Neural cell (in vitro differentiated cells): ENCODE data around the gene SHQ1. TPM values are rescaled to one million over a fixed set of nuclear protein-coding genes. Genes with fewer than 3 reads are reported as not detected.
"Not testable (repeated sequence)": the region's sequence is repeated elsewhere in the genome, so short reads cannot be mapped to it uniquely, and the experiment has no call there.

Experiments
- H2AFZ ChIP-seq: fragments of 200-600, 300-800 bp; sonication (generic), shearing (Covaris generic); 2 replicates; pipeline ENCODE4 v1.6.0; 2014; ENCODE audit warnings: low read depth, mild to moderate bottlenecking, antibody characterized with exemption, low read length, moderate library complexity
- H3F3A ChIP-seq: fragments of 200-600 bp; shearing (Covaris generic); 2 replicates; pipeline ENCODE4 v1.6.1; 2016; ENCODE audit warnings: mild to moderate bottlenecking, moderate library complexity, mixed read lengths, antibody characterized with exemption, low read length; ENCODE audit not compliant: insufficient read depth, poor library complexity, severe bottlenecking
- H3K27ac ChIP-seq: fragments of 200-600, 300-800 bp; sonication (generic), shearing (Covaris generic); 2 replicates; pipeline ENCODE4 v1.5.1; 2014; ENCODE audit warnings: mild to moderate bottlenecking, low read length, moderate library complexity
- H3K27me3 ChIP-seq: fragments of 300-800, 200-600 bp; sonication (generic), shearing (Covaris generic); 2 replicates; pipeline ENCODE4 v1.6.0; 2014; ENCODE audit warnings: mild to moderate bottlenecking, low read depth, low read length, moderate library complexity; ENCODE audit not compliant: insufficient read depth
- H3K36me3 ChIP-seq: fragments of 300-800, 200-600 bp; sonication (generic), shearing (Covaris generic); 2 replicates; pipeline ENCODE4 v1.5.1; 2014; ENCODE audit warnings: mild to moderate bottlenecking, antibody characterized with exemption, low read length, moderate library complexity; ENCODE audit not compliant: insufficient read depth
- H3K4me2 ChIP-seq: fragments of 300-800, 200-600 bp; sonication (generic), shearing (Covaris generic); 2 replicates; pipeline ENCODE4 v1.6.0; 2014; ENCODE audit warnings: mild to moderate bottlenecking, low read length
- H3K4me3 ChIP-seq: fragments of 300-800, 200-600 bp; sonication (generic), shearing (Covaris generic); 2 replicates; pipeline ENCODE4 v1.5.1; 2014; ENCODE audit warnings: mild to moderate bottlenecking, low read length, moderate library complexity
- H3K79me2 ChIP-seq: fragments of 200-600 bp; shearing (Covaris generic); replicated peaks from 2 replicates; pipeline ENCODE4 v1.6.0; 2014; ENCODE audit warnings: mild to moderate bottlenecking, low read length, moderate library complexity; ENCODE audit not compliant: insufficient read depth
- H3K9ac ChIP-seq: fragments of 300-800, 200-600 bp; sonication (generic), shearing (Covaris generic); 2 replicates; pipeline ENCODE4 v1.6.1; 2016; ENCODE audit warnings: mild to moderate bottlenecking, low read length, mixed read lengths
- H3K9me2 ChIP-seq: fragments of 200-600 bp; shearing (Covaris generic); 2 replicates; pipeline ENCODE4 v1.6.1; 2016; ENCODE audit warnings: mild to moderate bottlenecking, low read length, mixed read lengths; ENCODE audit not compliant: insufficient read depth
- H3K9me3 ChIP-seq: fragments of 200-600, 300-800 bp; sonication (generic), shearing (Covaris generic); 2 replicates; pipeline ENCODE4 v1.6.1; 2016; ENCODE audit warnings: mild to moderate bottlenecking, mixed run types, low read length, moderate library complexity, mixed read lengths
- H4K20me1 ChIP-seq: fragments of 200-600 bp; shearing (Covaris generic); 2 replicates; pipeline ENCODE4 v1.6.1; 2016; ENCODE audit warnings: mild to moderate bottlenecking, mixed run types; ENCODE audit not compliant: insufficient read depth
- EP300 ChIP-seq: fragments of 450-650 bp; conservative IDR thresholded peaks from 2 replicates; pipeline ENCODE4 v1.6.1; 2014; ENCODE audit warnings: antibody characterized with exemption, mild to moderate bottlenecking, moderate library complexity; ENCODE audit not compliant: poor library complexity, severe bottlenecking
- EZH2 ChIP-seq: fragments of 200-600, 300-800 bp; shearing (Covaris generic), sonication (generic); IDR thresholded peaks from 2 replicates; pipeline ENCODE4 v1.6.1; 2014; ENCODE audit warnings: antibody characterized with exemption, low read length, borderline replicate concordance, mild to moderate bottlenecking; ENCODE audit not compliant: insufficient read depth, poor library complexity, severe bottlenecking
- MXI1 ChIP-seq: fragments of 450-650 bp; conservative IDR thresholded peaks from 2 replicates; pipeline ENCODE4 v1.6.1; 2014; ENCODE audit warnings: antibody characterized with exemption, mild to moderate bottlenecking; ENCODE audit not compliant: poor library complexity, severe bottlenecking
- POLR2AphosphoS5 ChIP-seq: IDR thresholded peaks from 2 replicates; pipeline ENCODE4 v1.6.1; 2012
- RAD21 ChIP-seq: fragments of 450-650 bp; conservative IDR thresholded peaks from 2 replicates; pipeline ENCODE4 v1.6.1; 2014; ENCODE audit warnings: antibody characterized with exemption, mild to moderate bottlenecking, moderate library complexity
- SMC3 ChIP-seq: fragments of 450-650 bp; conservative IDR thresholded peaks from 2 replicates; pipeline ENCODE4 v1.6.1; 2014; ENCODE audit warnings: antibody characterized with exemption, mild to moderate bottlenecking, moderate library complexity; ENCODE audit not compliant: poor library complexity
- TAF1 ChIP-seq: IDR thresholded peaks from 2 replicates; pipeline ENCODE4 v1.6.1; 2012; ENCODE audit warnings: low read depth
- polyA plus RNA-seq: library from polyadenylated mRNA; depleted of rRNA; stranded (reverse); fragments of >200 nt; gene quantifications from 2 replicates; pipeline ENCODE4 v1.2.3, GENCODE V29; 2014
- TF ChIP-seq, protein P1 (sequence below): IDR thresholded peaks from 2 replicates; pipeline ENCODE4 v1.6.1; 2012; ENCODE audit warnings: borderline replicate concordance
- TF ChIP-seq, protein P2 (sequence below): fragments of 450-650 bp; IDR thresholded peaks from 2 replicates; pipeline ENCODE4 v1.5.1; 2014; ENCODE audit warnings: antibody characterized with exemption, mild to moderate bottlenecking, moderate library complexity; ENCODE audit not compliant: poor library complexity, severe bottlenecking

Gene SHQ1
- polyA plus RNA-seq, 1 donor from 2014 or later, result 14.3 TPM

DNA sequence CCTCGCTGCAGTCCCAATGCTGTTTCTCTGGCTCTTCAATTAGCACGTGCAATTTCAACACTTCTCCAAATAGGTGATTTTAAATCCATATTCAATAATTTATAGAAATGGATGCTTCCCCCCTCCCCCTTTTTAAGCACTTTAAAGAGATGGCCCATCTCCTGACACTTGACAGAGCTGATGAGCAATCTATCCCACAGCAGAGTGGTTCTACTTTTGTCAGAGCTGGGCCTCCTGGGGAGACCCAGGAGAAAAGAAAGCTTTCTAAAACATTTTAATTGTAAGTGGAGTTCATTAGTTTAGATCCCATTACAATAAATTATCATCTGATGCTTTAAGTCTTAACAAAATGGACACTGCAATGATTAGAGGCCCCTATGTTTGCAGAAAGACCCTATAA, 127.7 kb downstream of the SHQ1 start:
- Histone ChIP-seq H3K79me2 (no peaks in the 10 kb centered on the region), H3K4me2 (no peak overlapping the region), H2AFZ (no peak overlapping the region), H3K36me3 (no peaks in the 10 kb centered on the region), H4K20me1 (no peaks in the 10 kb centered on the region), H3K9me3 (no peaks in the 10 kb centered on the region), H3K4me3 (no peak overlapping the region), H3K9ac (no peak overlapping the region), H3F3A (no peaks in the 10 kb centered on the region), H3K27me3 (no peaks in the 10 kb centered on the region), H3K27ac (no peak overlapping the region), H3K9me2 (no peaks in the 10 kb centered on the region)
- TF ChIP-seq, protein P1, sequence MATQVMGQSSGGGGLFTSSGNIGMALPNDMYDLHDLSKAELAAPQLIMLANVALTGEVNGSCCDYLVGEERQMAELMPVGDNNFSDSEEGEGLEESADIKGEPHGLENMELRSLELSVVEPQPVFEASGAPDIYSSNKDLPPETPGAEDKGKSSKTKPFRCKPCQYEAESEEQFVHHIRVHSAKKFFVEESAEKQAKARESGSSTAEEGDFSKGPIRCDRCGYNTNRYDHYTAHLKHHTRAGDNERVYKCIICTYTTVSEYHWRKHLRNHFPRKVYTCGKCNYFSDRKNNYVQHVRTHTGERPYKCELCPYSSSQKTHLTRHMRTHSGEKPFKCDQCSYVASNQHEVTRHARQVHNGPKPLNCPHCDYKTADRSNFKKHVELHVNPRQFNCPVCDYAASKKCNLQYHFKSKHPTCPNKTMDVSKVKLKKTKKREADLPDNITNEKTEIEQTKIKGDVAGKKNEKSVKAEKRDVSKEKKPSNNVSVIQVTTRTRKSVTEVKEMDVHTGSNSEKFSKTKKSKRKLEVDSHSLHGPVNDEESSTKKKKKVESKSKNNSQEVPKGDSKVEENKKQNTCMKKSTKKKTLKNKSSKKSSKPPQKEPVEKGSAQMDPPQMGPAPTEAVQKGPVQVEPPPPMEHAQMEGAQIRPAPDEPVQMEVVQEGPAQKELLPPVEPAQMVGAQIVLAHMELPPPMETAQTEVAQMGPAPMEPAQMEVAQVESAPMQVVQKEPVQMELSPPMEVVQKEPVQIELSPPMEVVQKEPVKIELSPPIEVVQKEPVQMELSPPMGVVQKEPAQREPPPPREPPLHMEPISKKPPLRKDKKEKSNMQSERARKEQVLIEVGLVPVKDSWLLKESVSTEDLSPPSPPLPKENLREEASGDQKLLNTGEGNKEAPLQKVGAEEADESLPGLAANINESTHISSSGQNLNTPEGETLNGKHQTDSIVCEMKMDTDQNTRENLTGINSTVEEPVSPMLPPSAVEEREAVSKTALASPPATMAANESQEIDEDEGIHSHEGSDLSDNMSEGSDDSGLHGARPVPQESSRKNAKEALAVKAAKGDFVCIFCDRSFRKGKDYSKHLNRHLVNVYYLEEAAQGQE, result no peak
- no peak for TF ChIP-seq POLR2AphosphoS5
- TF ChIP-seq MXI1, result no peak
- no peak for TF ChIP-seq EZH2
- no peak for TF ChIP-seq EP300
- TF ChIP-seq, protein P2, sequence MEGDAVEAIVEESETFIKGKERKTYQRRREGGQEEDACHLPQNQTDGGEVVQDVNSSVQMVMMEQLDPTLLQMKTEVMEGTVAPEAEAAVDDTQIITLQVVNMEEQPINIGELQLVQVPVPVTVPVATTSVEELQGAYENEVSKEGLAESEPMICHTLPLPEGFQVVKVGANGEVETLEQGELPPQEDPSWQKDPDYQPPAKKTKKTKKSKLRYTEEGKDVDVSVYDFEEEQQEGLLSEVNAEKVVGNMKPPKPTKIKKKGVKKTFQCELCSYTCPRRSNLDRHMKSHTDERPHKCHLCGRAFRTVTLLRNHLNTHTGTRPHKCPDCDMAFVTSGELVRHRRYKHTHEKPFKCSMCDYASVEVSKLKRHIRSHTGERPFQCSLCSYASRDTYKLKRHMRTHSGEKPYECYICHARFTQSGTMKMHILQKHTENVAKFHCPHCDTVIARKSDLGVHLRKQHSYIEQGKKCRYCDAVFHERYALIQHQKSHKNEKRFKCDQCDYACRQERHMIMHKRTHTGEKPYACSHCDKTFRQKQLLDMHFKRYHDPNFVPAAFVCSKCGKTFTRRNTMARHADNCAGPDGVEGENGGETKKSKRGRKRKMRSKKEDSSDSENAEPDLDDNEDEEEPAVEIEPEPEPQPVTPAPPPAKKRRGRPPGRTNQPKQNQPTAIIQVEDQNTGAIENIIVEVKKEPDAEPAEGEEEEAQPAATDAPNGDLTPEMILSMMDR, result no peak
- TF ChIP-seq SMC3, result no peak
- TF ChIP-seq RAD21, result no peak
- no peak for TF ChIP-seq TAF1

GRCh38 chr3:72719137-72719536, 129.1 kb downstream of the SHQ1 start:
- no peaks in the 10 kb centered on the region for H3K36me3 ChIP-seq
- no peak overlapping the region for H2AFZ ChIP-seq
- no peak overlapping the region for H3K9ac ChIP-seq
- TF ChIP-seq POLR2AphosphoS5 (no peak), EP300 (no peak), RAD21 (no peak), TAF1 (no peak), EZH2 (no peak), MXI1 (no peak), SMC3 (no peak)
- TF ChIP-seq, protein P2, result no peak
- TF ChIP-seq, protein P1, result no peak
- no peaks in the 10 kb centered on the region for H3K9me3 ChIP-seq
- no peak overlapping the region for H3K4me3 ChIP-seq
- no peaks in the 10 kb centered on the region for H4K20me1 ChIP-seq
- no peaks in the 10 kb centered on the region for H3K9me2 ChIP-seq
- H3K27me3 ChIP-seq, result no peaks in the 10 kb centered on the region
- H3K27ac ChIP-seq, result no peak overlapping the region
- H3F3A ChIP-seq, result no peaks in the 10 kb centered on the region
- no peaks in the 10 kb centered on the region for H3K79me2 ChIP-seq
- H3K4me2 ChIP-seq, result no peak overlapping the region

GRCh38 chr3:72714135-72714534, 134.1 kb downstream of the SHQ1 start:
- not testable (repeated sequence) for H2AFZ ChIP-seq, H3K79me2 ChIP-seq, H3K27me3 ChIP-seq, H3K36me3 ChIP-seq, H3K27ac ChIP-seq, H3K9me2 ChIP-seq, H3K9ac ChIP-seq, H3K4me2 ChIP-seq, H4K20me1 ChIP-seq, H3K4me3 ChIP-seq, H3K9me3 ChIP-seq, H3F3A ChIP-seq
